BE2C (cell line): ENCODE data around the gene KAT2B.
"Not testable (repeated sequence)": the region's sequence is repeated elsewhere in the genome, so short reads cannot be mapped to it uniquely, and the experiment has no call there.

Source experiments
- DNase-seq: peaks from one replicate; pipeline ENCODE4 v3.0.0-alpha.2; 2020
- H3K27me3 ChIP-seq: fragments of 250-450 bp; sonication (Bioruptor Pico); 2 replicates; pipeline ENCODE4 v1.5.1; 2020; ENCODE audit warnings: mild to moderate bottlenecking
- H3K36me3 ChIP-seq: fragments of 250-450 bp; sonication (Bioruptor Pico); 2 replicates; pipeline ENCODE4 v1.5.1; 2020; ENCODE audit warnings: mild to moderate bottlenecking
- H3K4me1 ChIP-seq: fragments of 250-450 bp; sonication (Bioruptor Pico); 2 replicates; pipeline ENCODE4 v1.5.1; 2020
- H3K4me3 ChIP-seq: 2 replicates; pipeline ENCODE4 v1.5.1; 2011; ENCODE audit warnings: low read depth, low read length
- H3K9me3 ChIP-seq: fragments of 250-450 bp; sonication (Bioruptor Pico); 2 replicates; pipeline ENCODE4 v1.5.1; 2020
- TF ChIP-seq, protein P1 (sequence below): IDR thresholded peaks from 2 replicates; pipeline ENCODE4 v1.5.1; 2012; ENCODE audit warnings: mild to moderate bottlenecking, low read depth, low read length

Gene KAT2B

DNA sequence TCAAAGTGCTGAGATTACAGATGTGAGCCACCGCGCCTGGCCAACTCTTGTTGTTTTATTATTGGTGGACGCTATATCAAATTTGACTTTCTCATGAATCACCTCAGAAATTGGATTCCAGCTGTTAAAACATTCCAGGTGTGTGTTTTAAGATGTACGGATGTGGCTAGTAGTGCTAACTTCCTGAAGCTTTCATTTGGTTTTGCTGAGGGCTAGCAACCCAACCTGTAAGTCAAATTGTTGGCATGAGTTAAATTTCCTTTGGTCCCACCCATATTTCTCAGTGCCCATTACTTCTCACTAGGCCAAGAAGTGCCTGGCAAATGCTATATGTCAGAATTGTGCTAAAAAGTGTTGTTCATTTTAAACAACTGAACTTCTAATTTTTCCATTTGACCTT lies 13.1 kb upstream of the KAT2B start:
- DNase-seq = no peak
- Histone ChIP-seq H3K27me3 (no peaks in the 10 kb centered on the region), H3K36me3 (no peaks in the 10 kb centered on the region), H3K4me1 (no peaks in the 10 kb centered on the region), H3K4me3 (no peak overlapping the region), H3K9me3 (no peaks in the 10 kb centered on the region)
- TF ChIP-seq, protein P1, sequence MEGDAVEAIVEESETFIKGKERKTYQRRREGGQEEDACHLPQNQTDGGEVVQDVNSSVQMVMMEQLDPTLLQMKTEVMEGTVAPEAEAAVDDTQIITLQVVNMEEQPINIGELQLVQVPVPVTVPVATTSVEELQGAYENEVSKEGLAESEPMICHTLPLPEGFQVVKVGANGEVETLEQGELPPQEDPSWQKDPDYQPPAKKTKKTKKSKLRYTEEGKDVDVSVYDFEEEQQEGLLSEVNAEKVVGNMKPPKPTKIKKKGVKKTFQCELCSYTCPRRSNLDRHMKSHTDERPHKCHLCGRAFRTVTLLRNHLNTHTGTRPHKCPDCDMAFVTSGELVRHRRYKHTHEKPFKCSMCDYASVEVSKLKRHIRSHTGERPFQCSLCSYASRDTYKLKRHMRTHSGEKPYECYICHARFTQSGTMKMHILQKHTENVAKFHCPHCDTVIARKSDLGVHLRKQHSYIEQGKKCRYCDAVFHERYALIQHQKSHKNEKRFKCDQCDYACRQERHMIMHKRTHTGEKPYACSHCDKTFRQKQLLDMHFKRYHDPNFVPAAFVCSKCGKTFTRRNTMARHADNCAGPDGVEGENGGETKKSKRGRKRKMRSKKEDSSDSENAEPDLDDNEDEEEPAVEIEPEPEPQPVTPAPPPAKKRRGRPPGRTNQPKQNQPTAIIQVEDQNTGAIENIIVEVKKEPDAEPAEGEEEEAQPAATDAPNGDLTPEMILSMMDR = no peak

DNA sequence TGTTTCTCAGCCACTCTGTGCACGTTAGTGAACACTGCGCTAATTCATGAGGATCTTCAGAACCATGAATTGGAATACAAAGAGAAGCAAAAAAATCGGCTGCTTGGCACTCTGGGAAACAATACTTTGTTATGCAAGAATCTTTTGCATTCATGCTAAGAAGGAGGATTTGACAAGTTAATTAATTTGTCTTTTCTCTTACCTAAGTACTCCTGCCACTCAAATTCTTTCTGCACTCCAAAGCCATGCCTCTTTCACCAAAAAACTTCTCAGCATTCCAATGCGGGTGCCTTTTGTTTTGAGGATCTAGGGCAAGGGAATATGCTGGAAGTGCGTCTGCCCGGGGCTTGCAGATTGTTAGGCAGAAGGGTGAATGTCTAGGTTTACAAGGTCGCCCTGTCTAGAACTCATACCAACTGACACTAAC lies 11.3 kb upstream of the KAT2B start:
- H3K9me3 ChIP-seq = no peaks in the 10 kb centered on the region
- H3K4me3 ChIP-seq = no peak overlapping the region
- DNase-seq = no peak
- H3K36me3 ChIP-seq = no peaks in the 10 kb centered on the region
- no peaks in the 10 kb centered on the region for H3K27me3 ChIP-seq
- TF ChIP-seq, protein P1 = no peak
- H3K4me1 ChIP-seq = no peaks in the 10 kb centered on the region

DNA sequence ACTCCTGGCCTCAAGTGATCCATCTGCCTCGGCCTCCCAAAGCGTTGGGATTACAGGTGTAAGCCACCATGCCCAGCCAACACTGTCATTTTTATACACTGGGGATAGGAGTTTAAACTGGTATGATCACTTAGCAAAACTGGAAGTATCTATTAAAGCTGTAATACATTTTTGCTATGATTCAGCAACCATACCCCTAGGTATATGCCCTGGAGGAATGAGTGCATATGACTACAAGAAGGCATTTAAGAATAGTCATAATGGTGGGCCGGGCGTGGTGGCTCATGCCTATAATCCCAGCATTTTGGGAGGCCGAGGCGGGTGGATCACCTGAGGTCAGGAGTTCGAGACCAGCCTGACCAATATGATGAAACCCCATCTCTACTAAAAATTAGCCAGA lies 8.3 kb upstream of the KAT2B start:
- not testable (repeated sequence) for H3K27me3 ChIP-seq, H3K9me3 ChIP-seq, DNase-seq, H3K36me3 ChIP-seq, H3K4me1 ChIP-seq, H3K4me3 ChIP-seq

DNA sequence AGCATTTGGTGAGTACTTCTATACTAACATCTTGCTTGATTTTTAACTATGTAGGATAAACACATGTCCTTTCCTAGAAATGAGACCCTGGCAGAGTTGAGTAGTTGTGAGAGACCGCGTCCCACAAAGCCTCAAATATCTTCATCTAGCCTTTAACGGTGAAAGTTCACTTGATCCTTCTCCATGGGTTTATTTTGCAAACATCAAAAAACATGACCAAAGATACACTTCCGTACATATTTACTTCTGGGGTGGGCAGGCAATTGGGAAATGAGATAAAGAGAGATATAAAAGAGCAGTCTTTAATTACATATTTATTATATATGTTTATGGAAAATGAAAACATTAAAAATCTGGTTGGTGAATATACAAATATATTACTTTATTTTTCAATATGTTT lies 5.2 kb upstream of the KAT2B start:
- H3K27me3 ChIP-seq = no peaks in the 10 kb centered on the region
- no peaks in the 10 kb centered on the region for H3K9me3 ChIP-seq
- DNase-seq = no peak
- H3K4me3 ChIP-seq = no peak overlapping the region
- no peaks in the 10 kb centered on the region for H3K36me3 ChIP-seq
- no peaks in the 10 kb centered on the region for H3K4me1 ChIP-seq
- TF ChIP-seq, protein P1 = no peak

DNA sequence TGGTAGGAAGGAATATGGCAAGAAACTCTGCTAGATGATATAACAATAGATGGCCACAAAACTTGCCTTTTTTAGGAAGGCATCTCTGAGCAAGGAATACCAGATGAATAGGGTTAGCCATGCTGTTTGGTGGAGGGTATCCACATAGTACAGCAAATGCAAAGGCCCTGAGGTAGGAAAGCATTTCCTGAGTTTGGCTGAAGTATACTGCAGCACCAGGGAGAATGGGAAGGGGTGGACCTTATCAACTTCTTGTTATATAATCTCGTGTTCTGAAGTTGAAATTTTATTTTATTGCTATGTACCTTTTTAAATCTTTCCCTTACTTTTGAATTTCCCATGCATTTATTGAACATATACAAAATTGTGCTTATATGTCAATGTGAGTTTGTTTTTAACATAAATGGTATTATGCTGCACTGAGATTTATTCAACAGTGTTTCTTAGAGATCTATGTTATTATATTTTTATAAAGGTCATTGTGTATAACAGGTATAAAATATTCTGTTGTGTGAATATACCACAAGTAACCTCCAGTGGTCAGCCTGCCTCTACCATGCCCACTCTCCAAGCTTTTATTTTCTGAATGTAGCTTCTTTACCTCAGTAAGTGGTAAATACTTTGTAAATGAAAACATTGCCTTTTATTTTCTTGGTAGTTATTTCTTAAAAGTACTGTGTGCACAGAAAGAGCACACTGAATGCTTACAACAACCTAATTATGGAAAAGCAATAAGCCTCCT lies 2.8 kb upstream of the KAT2B start:
- TF ChIP-seq, protein P1 = no peak
- Histone ChIP-seq H3K27me3 (no peaks in the 10 kb centered on the region), H3K4me1 (no peaks in the 10 kb centered on the region), H3K9me3 (no peaks in the 10 kb centered on the region), H3K36me3 (no peaks in the 10 kb centered on the region), H3K4me3 (no peak overlapping the region)
- DNase-seq = no peak

DNA sequence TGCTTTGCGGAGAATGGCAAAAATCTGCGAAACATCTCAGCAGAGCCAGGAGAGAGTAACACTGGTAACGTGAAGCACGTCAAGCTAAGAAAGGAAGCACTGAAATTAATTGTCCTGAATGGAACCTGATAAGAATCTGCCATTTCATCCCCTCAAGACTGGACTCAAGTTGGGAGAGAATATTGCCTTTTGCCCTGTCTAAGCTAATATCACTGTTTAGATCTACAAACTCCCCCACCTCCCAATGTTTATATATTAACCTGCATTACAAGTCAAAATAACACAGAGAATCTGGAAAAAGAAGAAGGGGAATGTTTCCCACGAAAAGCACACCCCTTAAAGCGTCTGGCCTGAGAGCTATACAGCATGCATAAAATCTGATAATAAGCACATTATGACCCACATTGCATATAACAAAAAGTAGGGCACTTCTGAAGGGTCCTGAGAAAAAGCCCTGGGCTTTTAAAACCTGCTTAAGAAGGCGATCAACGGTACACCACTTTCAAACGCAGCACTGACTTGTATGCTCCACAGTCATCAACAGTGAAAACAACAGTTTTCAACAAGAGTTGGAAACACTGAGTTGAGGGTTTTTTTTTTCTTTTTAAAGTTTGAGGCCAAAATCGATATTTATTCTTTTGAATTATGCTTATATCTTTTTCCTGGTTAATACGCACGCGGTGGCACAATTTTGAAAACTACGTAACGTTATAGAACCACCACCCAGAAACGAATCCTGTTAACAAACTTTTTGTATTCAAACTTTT lies 1.4 kb upstream of the KAT2B start:
- H3K4me3 ChIP-seq = peak overlapping the region; percentile 61
- no peaks in the 10 kb centered on the region for H3K36me3 ChIP-seq
- H3K4me1 ChIP-seq = no peaks in the 10 kb centered on the region
- no peak for DNase-seq
- no peaks in the 10 kb centered on the region for H3K9me3 ChIP-seq
- H3K27me3 ChIP-seq = no peaks in the 10 kb centered on the region
- TF ChIP-seq, protein P1 = no peak
